ENCODE results near the gene EGLN3.

EGLN3 gene

GRCh38 chr14:33962016-33962415 lies 11.1 kb upstream of the EGLN3 start:
- DNase-seq = no peak

GRCh38 chr14:33959692-33960151 lies 8.8 kb upstream of the EGLN3 start:
- DNase-seq = no peak

- no peak for DNase-seq
Observed at GRCh38 chr14:33958605-33959226, 7.8 kb upstream of the EGLN3 start.

- no peak for DNase-seq
Observed at GRCh38 chr14:33957993-33958392, 7.1 kb upstream of the EGLN3 start.

GRCh38 chr14:33957299-33957698 lies 6.4 kb upstream of the EGLN3 start:
- DNase-seq = no peak

GRCh38 chr14:33956640-33957039 lies 5.8 kb upstream of the EGLN3 start:
- no peak for DNase-seq

- no peak for DNase-seq
Observed at GRCh38 chr14:33954016-33954598, 3.2 kb upstream of the EGLN3 start.

GRCh38 chr14:33952541-33952940 lies 1.7 kb upstream of the EGLN3 start:
- no peak for DNase-seq

GRCh38 chr14:33951183-33951840 lies 438 bp upstream of the EGLN3 start:
- no peak for DNase-seq

GRCh38 chr14:33949411-33949893 lies 1.4 kb downstream of the EGLN3 start:
- DNase-seq = peak; percentile 48

GRCh38 chr14:33948869-33949408 lies 1.9 kb downstream of the EGLN3 start:
- DNase-seq = no peak

- DNase-seq = no peak
Observed at GRCh38 chr14:33948145-33948868, 2.6 kb downstream of the EGLN3 start.

GRCh38 chr14:33946679-33947476 lies 4.0 kb downstream of the EGLN3 start:
- DNase-seq = no peak

- DNase-seq = no peak
Observed at GRCh38 chr14:33945210-33946088, 5.4 kb downstream of the EGLN3 start.

- no peak for DNase-seq
Observed at GRCh38 chr14:33943096-33943883, 7.6 kb downstream of the EGLN3 start.

- no peak for DNase-seq
Observed at GRCh38 chr14:33941718-33942117, 9.2 kb downstream of the EGLN3 start.

GRCh38 chr14:33940561-33941011 lies 10.3 kb downstream of the EGLN3 start:
- no peak for DNase-seq

GRCh38 chr14:33938131-33938949 lies 12.5 kb downstream of the EGLN3 start:
- peak; percentile 77 for DNase-seq

GRCh38 chr14:33936391-33936790 lies 14.5 kb downstream of the EGLN3 start:
- no peak for DNase-seq

Measured in right forelimb (tissue), 1 donor.